ENCODE data around the gene DLST. TPM values are rescaled to one million over a fixed set of nuclear protein-coding genes. Genes with fewer than 3 reads are reported as not detected.

DLST gene
- total RNA-seq, 1 experiment from 2014 or later: 112 TPM

DNA sequence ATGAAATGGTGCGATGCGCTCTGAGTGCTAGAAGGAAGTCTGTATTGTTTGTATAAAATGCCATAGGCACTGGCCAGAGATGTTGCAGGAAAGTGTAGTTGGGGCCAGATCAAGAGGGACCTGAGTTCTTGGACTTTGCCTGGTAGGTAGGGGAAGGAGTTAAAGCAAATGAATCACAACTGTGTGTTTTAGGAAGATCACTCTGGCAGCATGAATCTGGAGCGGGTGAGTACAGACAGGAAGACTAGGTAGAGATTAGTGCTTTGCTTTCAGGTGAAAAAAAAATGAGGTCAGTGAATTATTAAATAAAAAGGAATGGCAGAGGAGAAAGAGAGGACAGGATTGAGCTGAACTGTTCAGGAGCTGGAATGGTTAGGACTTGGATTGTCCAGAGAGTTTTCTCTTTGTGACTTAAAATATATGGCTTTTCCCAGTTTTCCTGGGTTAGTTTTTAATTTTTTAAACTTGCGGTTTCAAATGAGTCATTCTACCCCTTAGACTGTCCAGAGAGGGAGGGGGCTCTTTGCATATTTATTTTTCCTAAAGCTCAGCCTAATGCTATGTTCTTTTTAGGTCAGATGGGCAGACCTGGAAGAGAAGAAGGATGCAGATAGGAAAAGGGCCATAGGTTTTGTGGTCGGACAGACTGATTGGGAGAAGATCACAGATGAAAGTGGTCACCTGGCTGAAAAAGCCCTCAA is 46.9 kb upstream of the DLST start:
- H3K27me3 Mint-ChIP-seq (ENCODE audit: low read depth): no peaks in the 10 kb centered on the region
- DNase-seq (ENCODE audit: low spot score) (no peak), ATAC-seq (no peak)
- ChIA-PET POLR2A (no interaction called here), CTCF (interaction anchor here (2.6 kb wide), 1 partner anchor 26 kb away, joined by 10 read pairs; no protein-coding TSS in a partner anchor)
- H3K27ac Mint-ChIP-seq: peak overlapping the region; percentile 7; the same call in 1 of the 2 replicates
- H3K36me3 Mint-ChIP-seq: peaks cover 18% of the 10 kb centered on the region
- no peaks in the 10 kb centered on the region for H3K4me1 Mint-ChIP-seq
- TF ChIP-seq ESRRA (CRISPR knock-in tag; IDR thresholded peaks at IDR 0.05; ENCODE audit: borderline replicate concordance): no peak
- no peak for TF ChIP-seq CBFB (CRISPR knock-in tag; IDR thresholded peaks at IDR 0.05; ENCODE audit: low read depth)
- TF ChIP-seq CREM (CRISPR knock-in tag; IDR thresholded peaks at IDR 0.05): no peak
- TF ChIP-seq ZBTB21 (CRISPR knock-in tag; IDR thresholded peaks at IDR 0.05; ENCODE audit: borderline replicate concordance): no peak
- TF ChIP-seq GABPB1 (CRISPR knock-in tag; IDR thresholded peaks at IDR 0.05): no peak
- TF ChIP-seq TEAD1 (CRISPR knock-in tag; IDR thresholded peaks at IDR 0.05): no peak
- TF ChIP-seq, protein P1, sequence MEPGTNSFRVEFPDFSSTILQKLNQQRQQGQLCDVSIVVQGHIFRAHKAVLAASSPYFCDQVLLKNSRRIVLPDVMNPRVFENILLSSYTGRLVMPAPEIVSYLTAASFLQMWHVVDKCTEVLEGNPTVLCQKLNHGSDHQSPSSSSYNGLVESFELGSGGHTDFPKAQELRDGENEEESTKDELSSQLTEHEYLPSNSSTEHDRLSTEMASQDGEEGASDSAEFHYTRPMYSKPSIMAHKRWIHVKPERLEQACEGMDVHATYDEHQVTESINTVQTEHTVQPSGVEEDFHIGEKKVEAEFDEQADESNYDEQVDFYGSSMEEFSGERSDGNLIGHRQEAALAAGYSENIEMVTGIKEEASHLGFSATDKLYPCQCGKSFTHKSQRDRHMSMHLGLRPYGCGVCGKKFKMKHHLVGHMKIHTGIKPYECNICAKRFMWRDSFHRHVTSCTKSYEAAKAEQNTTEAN (CRISPR knock-in tag; IDR thresholded peaks at IDR 0.05): no peak
- no peak for TF ChIP-seq FOXP1 (CRISPR knock-in tag; IDR thresholded peaks at IDR 0.05; ENCODE audit: borderline replicate concordance)
- no peak for TF ChIP-seq NFYB (CRISPR knock-in tag; conservative IDR thresholded peaks at IDR 0.05; ENCODE audit: low read depth)
- TF ChIP-seq, protein P2, sequence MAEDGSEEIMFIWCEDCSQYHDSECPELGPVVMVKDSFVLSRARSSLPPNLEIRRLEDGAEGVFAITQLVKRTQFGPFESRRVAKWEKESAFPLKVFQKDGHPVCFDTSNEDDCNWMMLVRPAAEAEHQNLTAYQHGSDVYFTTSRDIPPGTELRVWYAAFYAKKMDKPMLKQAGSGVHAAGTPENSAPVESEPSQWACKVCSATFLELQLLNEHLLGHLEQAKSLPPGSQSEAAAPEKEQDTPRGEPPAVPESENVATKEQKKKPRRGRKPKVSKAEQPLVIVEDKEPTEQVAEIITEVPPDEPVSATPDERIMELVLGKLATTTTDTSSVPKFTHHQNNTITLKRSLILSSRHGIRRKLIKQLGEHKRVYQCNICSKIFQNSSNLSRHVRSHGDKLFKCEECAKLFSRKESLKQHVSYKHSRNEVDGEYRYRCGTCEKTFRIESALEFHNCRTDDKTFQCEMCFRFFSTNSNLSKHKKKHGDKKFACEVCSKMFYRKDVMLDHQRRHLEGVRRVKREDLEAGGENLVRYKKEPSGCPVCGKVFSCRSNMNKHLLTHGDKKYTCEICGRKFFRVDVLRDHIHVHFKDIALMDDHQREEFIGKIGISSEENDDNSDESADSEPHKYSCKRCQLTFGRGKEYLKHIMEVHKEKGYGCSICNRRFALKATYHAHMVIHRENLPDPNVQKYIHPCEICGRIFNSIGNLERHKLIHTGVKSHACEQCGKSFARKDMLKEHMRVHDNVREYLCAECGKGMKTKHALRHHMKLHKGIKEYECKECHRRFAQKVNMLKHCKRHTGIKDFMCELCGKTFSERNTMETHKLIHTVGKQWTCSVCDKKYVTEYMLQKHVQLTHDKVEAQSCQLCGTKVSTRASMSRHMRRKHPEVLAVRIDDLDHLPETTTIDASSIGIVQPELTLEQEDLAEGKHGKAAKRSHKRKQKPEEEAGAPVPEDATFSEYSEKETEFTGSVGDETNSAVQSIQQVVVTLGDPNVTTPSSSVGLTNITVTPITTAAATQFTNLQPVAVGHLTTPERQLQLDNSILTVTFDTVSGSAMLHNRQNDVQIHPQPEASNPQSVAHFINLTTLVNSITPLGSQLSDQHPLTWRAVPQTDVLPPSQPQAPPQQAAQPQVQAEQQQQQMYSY (CRISPR knock-in tag; IDR thresholded peaks at IDR 0.05): no peak
- TF ChIP-seq NFE2L1 (CRISPR knock-in tag; IDR thresholded peaks at IDR 0.05): no peak
- TF ChIP-seq ETV6 (CRISPR knock-in tag; IDR thresholded peaks at IDR 0.05): no peak
- TF ChIP-seq HMGA2 (CRISPR knock-in tag; IDR thresholded peaks at IDR 0.05): no peak
- TF ChIP-seq, protein P3, sequence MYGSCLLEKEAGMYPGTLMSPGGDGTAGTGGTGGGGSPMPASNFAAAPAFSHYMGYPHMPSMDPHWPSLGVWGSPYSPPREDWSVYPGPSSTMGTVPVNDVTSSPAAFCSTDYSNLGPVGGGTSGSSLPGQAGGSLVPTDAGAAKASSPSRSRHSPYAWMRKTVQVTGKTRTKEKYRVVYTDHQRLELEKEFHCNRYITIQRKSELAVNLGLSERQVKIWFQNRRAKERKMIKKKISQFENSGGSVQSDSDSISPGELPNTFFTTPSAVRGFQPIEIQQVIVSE (CRISPR knock-in tag; IDR thresholded peaks at IDR 0.05; ENCODE audit: borderline replicate concordance): no peak
- no peaks in the 10 kb centered on the region for H3K9me3 Mint-ChIP-seq
- no peak overlapping the region for H3K4me3 Mint-ChIP-seq

DNA sequence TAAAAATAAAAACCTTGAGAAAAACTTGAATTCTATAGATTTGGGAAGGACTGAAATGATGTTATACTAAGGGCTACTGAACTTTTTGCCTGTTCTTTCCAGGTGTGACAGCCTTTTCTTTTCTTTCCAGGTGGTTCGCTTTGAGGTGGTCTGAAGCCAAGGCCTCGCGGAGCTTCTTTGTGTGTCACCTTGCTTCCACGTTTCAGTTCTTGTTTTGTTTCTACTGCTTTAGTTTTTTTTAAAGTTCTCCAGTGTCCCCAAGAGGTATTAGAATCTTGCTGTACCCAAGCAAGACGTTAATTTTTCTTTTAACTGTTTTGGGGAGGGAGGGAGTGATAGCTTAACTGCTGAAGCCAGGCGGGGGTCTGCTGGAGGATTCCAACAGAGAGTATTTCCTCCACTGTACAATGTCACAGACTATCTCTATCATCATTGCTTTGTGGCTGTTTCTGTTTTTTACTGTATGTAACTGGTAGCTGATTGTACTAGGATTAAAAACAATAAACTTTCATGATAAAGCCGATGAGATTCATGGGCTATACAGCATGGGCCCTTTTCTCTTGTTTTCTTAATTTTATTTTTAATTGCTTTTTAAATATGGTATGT is 46.0 kb upstream of the DLST start:
- CTCF ChIA-PET: interaction anchor here (2.6 kb wide), 1 partner anchor 25 kb away, joined by 10 read pairs; no protein-coding TSS in a partner anchor
- Mint-ChIP-seq H3K4me3 (no peak overlapping the region), H3K27ac (no peak overlapping the region), H3K9me3 (no peaks in the 10 kb centered on the region), H3K36me3 (peaks cover 11% of the 10 kb centered on the region; the same call in 1 of the 2 replicates), H3K27me3 (ENCODE audit: low read depth) (no peaks in the 10 kb centered on the region), H3K4me1 (no peaks in the 10 kb centered on the region)
- ATAC-seq (no peak), DNase-seq (ENCODE audit: low spot score) (no peak)
- POLR2A ChIA-PET: no interaction called here
- TF ChIP-seq CREB1 (CRISPR knock-in tag; IDR thresholded peaks at IDR 0.05) (no peak), NFE2L1 (CRISPR knock-in tag; IDR thresholded peaks at IDR 0.05) (no peak), CREM (CRISPR knock-in tag; IDR thresholded peaks at IDR 0.05) (no peak), ETV6 (CRISPR knock-in tag; IDR thresholded peaks at IDR 0.05) (no peak), CBFB (CRISPR knock-in tag; IDR thresholded peaks at IDR 0.05; ENCODE audit: low read depth) (no peak), NR3C1 (CRISPR knock-in tag; conservative IDR thresholded peaks at IDR 0.05; ENCODE audit: low read depth) (no peak), NR2C2 (CRISPR knock-in tag; IDR thresholded peaks at IDR 0.05) (no peak)
- TF ChIP-seq, protein P4, sequence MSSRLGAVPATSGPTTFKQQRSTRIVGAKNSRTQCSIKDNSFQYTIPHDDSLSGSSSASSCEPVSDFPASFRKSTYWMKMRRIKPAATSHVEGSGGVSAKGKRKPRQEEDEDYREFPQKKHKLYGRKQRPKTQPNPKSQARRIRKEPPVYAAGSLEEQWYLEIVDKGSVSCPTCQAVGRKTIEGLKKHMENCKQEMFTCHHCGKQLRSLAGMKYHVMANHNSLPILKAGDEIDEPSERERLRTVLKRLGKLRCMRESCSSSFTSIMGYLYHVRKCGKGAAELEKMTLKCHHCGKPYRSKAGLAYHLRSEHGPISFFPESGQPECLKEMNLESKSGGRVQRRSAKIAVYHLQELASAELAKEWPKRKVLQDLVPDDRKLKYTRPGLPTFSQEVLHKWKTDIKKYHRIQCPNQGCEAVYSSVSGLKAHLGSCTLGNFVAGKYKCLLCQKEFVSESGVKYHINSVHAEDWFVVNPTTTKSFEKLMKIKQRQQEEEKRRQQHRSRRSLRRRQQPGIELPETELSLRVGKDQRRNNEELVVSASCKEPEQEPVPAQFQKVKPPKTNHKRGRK (CRISPR knock-in tag; IDR thresholded peaks at IDR 0.05; ENCODE audit: borderline replicate concordance): no peak
- TF ChIP-seq, protein P5, sequence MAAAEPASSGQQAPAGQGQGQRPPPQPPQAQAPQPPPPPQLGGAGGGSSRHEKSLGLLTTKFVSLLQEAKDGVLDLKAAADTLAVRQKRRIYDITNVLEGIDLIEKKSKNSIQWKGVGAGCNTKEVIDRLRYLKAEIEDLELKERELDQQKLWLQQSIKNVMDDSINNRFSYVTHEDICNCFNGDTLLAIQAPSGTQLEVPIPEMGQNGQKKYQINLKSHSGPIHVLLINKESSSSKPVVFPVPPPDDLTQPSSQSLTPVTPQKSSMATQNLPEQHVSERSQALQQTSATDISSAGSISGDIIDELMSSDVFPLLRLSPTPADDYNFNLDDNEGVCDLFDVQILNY (CRISPR knock-in tag; IDR thresholded peaks at IDR 0.05): no peak
- TF ChIP-seq, protein P6, sequence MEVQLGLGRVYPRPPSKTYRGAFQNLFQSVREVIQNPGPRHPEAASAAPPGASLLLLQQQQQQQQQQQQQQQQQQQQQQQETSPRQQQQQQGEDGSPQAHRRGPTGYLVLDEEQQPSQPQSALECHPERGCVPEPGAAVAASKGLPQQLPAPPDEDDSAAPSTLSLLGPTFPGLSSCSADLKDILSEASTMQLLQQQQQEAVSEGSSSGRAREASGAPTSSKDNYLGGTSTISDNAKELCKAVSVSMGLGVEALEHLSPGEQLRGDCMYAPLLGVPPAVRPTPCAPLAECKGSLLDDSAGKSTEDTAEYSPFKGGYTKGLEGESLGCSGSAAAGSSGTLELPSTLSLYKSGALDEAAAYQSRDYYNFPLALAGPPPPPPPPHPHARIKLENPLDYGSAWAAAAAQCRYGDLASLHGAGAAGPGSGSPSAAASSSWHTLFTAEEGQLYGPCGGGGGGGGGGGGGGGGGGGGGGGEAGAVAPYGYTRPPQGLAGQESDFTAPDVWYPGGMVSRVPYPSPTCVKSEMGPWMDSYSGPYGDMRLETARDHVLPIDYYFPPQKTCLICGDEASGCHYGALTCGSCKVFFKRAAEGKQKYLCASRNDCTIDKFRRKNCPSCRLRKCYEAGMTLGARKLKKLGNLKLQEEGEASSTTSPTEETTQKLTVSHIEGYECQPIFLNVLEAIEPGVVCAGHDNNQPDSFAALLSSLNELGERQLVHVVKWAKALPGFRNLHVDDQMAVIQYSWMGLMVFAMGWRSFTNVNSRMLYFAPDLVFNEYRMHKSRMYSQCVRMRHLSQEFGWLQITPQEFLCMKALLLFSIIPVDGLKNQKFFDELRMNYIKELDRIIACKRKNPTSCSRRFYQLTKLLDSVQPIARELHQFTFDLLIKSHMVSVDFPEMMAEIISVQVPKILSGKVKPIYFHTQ (CRISPR knock-in tag; IDR thresholded peaks at IDR 0.05): no peak
- TF ChIP-seq, protein P7, sequence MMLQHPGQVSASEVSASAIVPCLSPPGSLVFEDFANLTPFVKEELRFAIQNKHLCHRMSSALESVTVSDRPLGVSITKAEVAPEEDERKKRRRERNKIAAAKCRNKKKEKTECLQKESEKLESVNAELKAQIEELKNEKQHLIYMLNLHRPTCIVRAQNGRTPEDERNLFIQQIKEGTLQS (CRISPR knock-in tag; conservative IDR thresholded peaks at IDR 0.05): no peak
